GM21423 (cell line): ENCODE results near the gene METTL24.

Source experiments
- ATAC-seq: cut with Tn5 transposase; IDR thresholded peaks from one replicate; pipeline ENCODE4 v1.9.1; 2021; ENCODE audit warnings: mild to moderate bottlenecking, moderate library complexity; ENCODE audit not compliant: unreplicated experiment

METTL24 gene

GRCh38 chr6:110211753-110212152 is 146.4 kb downstream of the METTL24 start:
- no peak for ATAC-seq

DNA sequence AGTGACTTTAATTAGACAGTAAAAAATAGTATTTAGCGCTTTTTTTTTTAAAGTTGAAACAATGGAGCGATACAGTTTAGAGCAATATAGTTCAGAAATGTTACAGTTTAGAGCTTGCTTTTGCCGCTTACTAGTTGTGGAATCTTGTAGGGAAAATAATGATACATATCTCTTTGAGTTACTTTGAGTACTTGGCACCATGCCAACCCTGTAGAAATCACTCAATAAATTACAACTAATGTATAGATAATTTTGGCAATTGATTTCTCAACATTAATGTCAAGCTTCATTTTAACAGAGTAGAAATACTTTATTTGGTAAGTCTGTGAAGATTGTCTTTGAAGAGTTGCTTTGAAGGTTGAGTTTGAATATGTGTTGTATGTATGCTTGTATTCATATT is 150.5 kb downstream of the METTL24 start:
- no peak for ATAC-seq

GRCh38 chr6:110201151-110201884 is 156.8 kb downstream of the METTL24 start:
- ATAC-seq = no peak

DNA sequence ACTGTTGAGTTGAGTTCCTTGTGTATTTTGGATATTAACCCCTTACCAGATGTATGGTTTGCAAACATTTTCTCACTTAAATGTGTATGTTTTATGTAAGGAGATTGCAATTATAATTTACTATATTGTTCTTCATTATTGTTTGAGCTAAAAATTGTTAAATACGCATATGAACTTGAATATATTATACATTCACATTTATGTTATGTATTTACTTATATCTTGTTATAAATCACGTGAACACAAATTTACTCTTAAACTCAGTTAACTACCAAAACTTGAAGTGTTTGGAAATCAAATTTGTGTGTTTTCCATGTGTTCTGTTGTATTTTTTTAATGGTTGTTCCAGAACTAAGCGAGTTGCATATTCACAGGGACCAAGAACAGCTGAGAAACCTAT is 159.6 kb downstream of the METTL24 start:
- ATAC-seq = no peak

- ATAC-seq = no peak
These were observed 161.3 kb downstream of the METTL24 start for GRCh38 chr6:110196874-110197273.

- ATAC-seq = no peak
These were observed 162.5 kb downstream of the METTL24 start for GRCh38 chr6:110195639-110196038.
